ENCODE data around the gene SRPK2.
"Not testable (repeated sequence)": the region's sequence is repeated elsewhere in the genome, so short reads cannot be mapped to it uniquely, and the experiment has no call there.

SRPK2 gene

GRCh38 chr7:105376908-105377533, 11.7 kb downstream of the SRPK2 start:
- DNase-seq (ENCODE audit: low read depth in 2 of 2) = no peak

- no peak for DNase-seq (ENCODE audit: low read depth in 2 of 2)
These were observed 18.8 kb downstream of the SRPK2 start for GRCh38 chr7:105369944-105370343.

- DNase-seq (ENCODE audit: low read depth in 2 of 2) = no peak
These were observed 21.3 kb downstream of the SRPK2 start for GRCh38 chr7:105367458-105367857.

- DNase-seq (ENCODE audit: low read depth in 2 of 2) = no peak
These were observed 22.9 kb downstream of the SRPK2 start for GRCh38 chr7:105365541-105366534.

GRCh38 chr7:105364684-105365083, 24.0 kb downstream of the SRPK2 start:
- DNase-seq (ENCODE audit: low read depth in 2 of 2) = no peak

GRCh38 chr7:105363657-105364056, 25.1 kb downstream of the SRPK2 start:
- not testable (repeated sequence) for DNase-seq (ENCODE audit: low read depth in 2 of 2)

- DNase-seq (ENCODE audit: low read depth in 2 of 2) = not testable (repeated sequence)
These were observed 26.0 kb downstream of the SRPK2 start for GRCh38 chr7:105362685-105363084.

- DNase-seq (ENCODE audit: low read depth in 2 of 2) = not testable (repeated sequence)
These were observed 26.7 kb downstream of the SRPK2 start for GRCh38 chr7:105361995-105362394.

GRCh38 chr7:105360149-105360548, 28.6 kb downstream of the SRPK2 start:
- DNase-seq (ENCODE audit: low read depth in 2 of 2) = not testable (repeated sequence)

GRCh38 chr7:105355701-105356100, 33.0 kb downstream of the SRPK2 start:
- DNase-seq (ENCODE audit: low read depth in 2 of 2) = no peak

GRCh38 chr7:105354383-105354782, 34.3 kb downstream of the SRPK2 start:
- no peak for DNase-seq (ENCODE audit: low read depth in 2 of 2)

GRCh38 chr7:105353752-105354328, 34.9 kb downstream of the SRPK2 start:
- DNase-seq (ENCODE audit: low read depth in 2 of 2) = no peak

- no peak for DNase-seq (ENCODE audit: low read depth in 2 of 2)
These were observed 35.6 kb downstream of the SRPK2 start for GRCh38 chr7:105352901-105353668.

GRCh38 chr7:105352018-105352612, 36.6 kb downstream of the SRPK2 start:
- DNase-seq (ENCODE audit: low read depth in 2 of 2) = peak; percentile 24 to 30

- no peak for DNase-seq (ENCODE audit: low read depth in 2 of 2)
These were observed 37.8 kb downstream of the SRPK2 start for GRCh38 chr7:105350906-105351305.

GRCh38 chr7:105348177-105348576, 40.5 kb downstream of the SRPK2 start:
- DNase-seq (ENCODE audit: low read depth in 2 of 2) = not testable (repeated sequence)

- no peak for DNase-seq (ENCODE audit: low read depth in 2 of 2)
These were observed 42.0 kb downstream of the SRPK2 start for GRCh38 chr7:105346593-105347322.

- no peak for DNase-seq (ENCODE audit: low read depth in 2 of 2)
These were observed 42.6 kb downstream of the SRPK2 start for GRCh38 chr7:105346138-105346537.

GRCh38 chr7:105345725-105346124, 43.0 kb downstream of the SRPK2 start:
- no peak for DNase-seq (ENCODE audit: low read depth in 2 of 2)

GRCh38 chr7:105345003-105345402, 43.7 kb downstream of the SRPK2 start:
- DNase-seq (ENCODE audit: low read depth in 2 of 2) = no peak
